NCI-H1436 (cell line): ENCODE results near the gene AHSG.
"Not testable (repeated sequence)": the region's sequence is repeated elsewhere in the genome, so short reads cannot be mapped to it uniquely, and the experiment has no call there.

Source experiments
- DNase-seq: peaks from one replicate; lab custom pipeline; 2025; lab: John Stamatoyannopoulos, UW

The AHSG gene

DNA sequence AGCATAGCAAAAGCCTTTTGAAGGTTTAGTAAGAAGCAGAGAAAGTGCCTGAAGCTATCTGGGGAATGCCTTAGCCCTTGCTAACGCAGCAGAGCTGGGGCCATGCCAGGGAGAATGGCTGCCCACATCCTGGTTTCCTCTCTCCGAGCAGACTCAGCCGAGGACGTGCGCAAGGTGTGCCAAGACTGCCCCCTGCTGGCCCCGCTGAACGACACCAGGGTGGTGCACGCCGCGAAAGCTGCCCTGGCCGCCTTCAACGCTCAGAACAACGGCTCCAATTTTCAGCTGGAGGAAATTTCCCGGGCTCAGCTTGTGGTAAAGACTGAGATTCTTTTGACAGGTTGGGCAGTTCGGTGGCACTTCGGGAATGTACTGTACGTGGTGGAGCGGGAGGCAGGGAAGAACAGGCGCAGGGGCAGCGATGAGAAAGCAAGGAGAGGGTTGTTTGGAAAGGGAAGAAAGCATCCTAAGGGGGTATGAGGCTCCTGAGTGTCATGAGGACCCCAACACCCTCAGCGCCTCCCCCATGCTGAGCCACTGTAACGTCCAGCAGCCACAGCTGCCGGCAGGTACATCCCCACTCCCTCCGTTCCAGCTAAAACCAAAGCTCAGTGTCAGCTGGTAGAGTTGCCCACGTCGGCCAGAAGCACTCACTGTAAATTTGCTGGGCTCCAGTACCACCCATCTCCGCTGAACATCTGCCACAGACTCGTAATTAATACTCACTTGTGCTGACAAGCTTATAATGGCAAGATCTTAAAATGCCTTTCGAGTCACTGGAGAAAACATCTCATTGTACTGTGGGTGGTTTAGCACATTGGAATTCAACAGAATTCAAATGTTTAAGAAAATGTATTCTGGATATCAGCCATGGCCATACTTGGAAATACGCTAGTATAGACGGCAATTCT, 4.4 kb downstream of the AHSG start:
- DNase-seq, result peak; percentile 93

DNA sequence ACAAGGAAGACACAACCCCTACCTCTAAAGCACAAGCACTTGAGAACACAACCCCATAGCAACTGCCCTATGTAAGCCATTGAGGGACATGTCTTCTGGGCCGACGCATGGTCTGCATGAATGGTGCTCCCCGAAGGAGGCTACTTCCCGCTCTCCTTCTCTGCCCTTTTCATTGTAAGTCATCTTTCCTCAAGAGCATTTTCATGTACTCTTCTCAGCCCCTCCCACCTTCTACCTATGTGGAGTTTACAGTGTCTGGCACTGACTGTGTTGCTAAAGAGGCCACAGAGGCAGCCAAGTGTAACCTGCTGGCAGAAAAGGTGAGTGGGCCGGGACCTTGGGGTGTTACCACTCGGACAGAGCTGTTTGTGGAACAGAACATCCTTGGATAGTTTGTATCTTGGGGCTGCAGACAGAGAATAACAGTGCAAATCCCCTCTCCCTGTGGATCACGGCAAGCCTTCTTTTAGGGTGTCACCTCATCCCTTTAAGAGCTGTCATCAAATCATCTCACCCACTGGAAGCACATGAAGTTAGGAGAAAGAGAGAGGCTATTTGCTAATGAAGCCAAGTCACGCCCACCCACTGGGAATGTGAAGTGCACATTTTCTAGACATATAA, 5.6 kb downstream of the AHSG start:
- DNase-seq, result no peak

DNA sequence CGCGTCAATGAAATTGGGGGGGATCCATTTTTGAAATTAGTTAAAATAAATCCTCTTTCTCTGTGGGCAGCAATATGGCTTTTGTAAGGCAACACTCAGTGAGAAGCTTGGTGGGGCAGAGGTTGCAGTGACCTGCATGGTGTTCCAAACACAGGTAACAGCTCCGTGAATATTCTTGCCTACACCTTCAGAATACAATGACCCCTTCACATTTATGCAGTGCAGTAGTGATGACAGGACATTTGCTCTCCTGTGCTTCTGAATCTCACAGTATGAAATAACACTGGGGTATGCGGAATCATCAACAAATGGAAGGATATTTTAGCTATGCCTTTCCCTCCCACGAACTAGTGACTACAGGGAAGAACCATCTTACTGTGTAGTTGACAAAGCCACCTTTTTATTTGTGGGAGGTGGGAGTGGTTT, 6.9 kb downstream of the AHSG start:
- no peak for DNase-seq

DNA sequence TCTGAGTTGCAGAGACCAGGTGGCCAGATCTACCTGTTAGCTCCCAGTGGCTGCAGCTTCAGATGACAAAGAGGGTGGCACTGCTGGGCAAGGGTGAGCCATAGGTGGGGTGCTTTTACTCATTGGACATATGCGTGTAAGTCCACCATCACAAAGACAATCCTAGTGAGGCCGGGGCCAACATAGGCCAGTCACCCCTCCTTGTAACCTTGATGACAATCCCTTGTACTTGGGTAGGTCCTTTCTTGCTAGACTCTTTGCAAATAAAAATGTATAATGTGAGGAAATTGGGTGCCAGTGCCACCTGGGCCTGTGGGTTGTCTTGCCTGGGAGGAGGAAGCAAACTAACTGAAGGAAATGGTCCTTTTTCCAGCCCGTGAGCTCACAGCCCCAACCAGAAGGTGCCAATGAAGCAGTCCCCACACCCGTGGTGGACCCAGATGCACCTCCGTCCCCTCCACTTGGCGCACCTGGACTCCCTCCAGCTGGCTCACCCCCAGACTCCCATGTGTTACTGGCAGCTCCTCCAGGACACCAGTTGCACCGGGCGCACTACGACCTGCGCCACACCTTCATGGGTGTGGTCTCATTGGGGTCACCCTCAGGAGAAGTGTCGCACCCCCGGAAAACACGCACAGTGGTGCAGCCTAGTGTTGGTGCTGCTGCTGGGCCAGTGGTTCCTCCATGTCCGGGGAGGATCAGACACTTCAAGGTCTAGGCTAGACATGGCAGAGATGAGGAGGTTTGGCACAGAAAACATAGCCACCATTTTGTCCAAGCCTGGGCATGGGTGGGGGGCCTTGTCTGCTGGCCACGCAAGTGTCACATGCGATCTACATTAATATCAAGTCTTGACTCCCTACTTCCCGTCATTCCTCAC, 7.6 kb downstream of the AHSG start:
- no peak for DNase-seq

DNA sequence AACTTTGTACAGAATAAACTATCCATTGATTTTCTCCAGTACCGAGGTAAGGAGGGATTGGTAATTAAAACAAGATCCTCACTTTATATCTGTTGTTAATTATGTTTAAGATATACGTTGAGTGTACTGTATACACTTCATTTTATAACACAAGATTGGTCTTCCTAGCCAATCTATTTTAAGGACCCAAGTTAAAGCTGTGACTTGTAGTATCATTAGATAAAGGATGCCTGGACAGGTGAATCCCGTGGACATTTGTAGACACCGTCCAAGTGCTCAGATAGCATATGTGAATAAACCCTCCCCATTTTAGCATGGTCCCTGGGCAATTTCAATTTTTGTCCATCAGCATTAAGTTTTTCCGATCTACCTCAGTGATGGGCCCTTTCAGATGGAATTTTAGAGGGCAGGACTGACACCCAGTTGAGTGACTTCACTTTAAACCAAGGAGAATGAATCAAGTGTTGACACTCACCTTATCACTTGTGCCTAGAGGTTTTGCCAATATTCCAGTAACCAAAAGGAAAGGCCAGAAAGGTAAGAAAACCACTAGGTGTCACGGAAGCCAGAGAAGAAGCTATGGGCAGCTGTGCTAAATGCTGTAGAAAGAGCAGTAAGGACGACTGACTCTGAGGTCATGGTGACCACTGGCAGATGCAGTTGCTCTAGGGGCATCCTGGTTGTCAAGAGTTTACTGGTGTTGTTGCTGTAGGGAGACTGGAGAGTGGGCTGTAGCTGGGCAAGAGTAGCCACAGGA, 9.2 kb downstream of the AHSG start:
- no peak for DNase-seq

DNA sequence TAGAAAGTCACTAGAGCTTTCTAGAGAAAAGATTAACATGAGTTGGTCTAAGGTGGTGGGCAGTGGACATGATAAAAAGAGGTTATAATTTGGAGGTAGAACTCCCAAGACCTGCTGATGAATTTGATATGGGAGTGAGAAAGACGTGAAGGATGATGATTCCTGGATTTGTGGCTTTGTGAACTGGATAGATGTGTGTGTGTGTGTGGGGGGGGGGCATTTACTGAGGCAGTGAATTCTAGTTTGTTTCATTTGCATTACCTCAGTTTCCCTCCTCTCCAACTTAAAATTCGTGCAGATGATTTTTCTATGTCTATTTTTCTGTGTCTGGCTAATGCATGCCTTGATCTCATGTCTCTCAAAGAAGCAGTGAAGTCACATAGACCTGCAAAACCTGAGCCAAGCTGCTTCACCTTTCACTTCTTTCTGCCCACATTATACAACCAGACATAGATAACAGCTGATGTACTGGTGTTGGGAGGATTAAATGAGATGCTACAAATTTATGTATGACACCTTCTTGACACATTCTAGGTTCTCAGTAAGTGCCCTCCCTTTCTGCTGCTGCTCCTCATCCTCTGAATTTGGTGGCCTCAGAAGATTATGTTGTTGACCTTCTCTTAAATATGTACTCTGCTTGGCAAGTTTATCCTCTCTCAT, 9.9 kb downstream of the AHSG start:
- no peak for DNase-seq

DNA sequence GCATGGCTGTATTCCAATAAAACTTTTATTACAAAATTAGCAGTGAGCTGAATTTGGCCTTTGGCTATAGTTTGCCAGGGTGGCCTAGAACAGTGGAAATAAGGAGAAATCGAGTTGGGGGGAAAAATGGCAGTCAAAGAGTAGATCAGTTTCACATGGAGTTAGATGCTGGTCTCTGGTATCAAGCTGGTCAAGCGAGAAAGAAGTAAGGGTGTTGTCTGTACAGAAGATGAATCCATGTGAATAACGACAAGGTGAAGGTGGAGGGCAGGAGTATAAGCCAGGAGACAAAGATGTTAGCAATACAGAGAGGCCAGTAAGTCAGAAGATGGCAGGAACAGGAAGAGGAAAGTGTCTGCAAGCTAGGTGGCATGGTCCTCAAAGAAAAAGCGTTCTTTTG, 11.7 kb downstream of the AHSG start:
- DNase-seq, result no peak

DNA sequence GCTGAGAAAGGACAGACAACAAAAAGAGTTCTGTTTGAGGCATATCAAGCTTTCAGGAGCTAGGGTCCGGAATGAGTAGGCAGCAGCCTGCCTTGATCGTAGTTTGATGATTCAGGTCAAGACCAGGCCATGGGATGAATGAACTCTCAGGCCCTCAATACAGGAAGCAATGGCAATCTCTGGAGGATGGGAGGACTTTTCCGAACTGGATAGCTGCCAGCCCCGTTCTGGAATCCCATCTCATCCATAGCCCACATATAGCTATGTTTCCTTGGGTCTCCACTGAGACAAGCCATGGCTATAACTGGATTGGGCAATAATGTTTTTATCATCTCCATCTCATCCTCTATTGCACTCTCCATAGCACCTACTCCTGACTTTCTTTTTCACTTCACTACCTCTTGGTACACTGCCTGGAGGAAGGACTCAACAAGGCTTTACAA, 12.8 kb downstream of the AHSG start:
- no peak for DNase-seq

DNA sequence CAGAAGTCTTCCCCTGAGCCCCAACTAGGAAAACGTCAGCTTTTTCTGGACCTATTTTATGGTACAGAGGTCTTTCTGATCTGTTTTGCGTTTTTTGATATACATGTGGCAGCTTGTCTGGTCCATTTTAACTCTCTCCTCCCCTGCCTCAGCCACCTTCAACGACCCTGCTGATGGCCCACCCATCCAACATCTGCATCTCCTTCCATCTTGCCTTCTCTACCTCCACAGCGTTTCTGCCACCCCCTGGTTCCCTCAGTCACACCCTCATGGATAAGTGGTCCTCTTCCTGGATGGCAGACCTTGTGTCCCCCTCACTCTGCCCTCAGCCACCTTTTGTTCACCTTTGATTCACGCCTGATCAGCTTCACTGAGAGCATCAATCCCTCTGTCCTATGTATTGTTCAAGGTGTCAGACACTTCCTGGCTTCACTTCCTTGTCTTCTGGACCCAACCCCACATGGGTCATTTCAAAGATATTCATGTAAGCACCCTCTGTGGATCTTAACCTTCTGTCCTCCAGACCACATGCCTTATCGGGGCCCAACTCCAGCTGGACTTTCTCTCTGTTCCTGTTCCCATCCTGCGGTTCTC, 13.5 kb downstream of the AHSG start:
- no peak for DNase-seq

DNA sequence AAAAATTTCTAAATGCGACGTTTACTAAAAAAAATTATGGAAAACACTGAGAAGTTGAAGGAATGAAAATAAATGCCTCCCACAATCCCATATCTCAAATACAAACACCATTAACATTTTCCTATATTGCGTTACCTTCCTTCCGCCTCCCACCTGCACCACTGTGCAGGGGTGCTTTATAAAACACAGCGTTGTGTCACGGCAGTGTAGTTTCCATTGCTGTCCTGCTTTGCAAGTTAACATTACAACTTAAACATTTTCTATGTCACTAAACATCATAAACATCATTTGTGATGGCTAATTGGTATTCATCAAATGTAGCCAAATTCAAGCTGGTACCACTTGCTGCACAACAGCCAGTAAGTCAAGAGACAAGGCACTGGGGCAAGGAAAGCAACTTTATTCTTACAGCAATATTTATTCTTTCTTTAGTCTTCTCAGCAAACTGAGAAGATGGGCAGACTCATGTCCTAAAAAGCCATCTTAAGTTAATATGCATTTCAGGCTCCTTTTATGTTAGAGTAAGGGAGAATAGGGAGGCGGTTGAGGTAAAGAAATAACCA, 15.1 kb downstream of the AHSG start:
- no peak for DNase-seq

DNA sequence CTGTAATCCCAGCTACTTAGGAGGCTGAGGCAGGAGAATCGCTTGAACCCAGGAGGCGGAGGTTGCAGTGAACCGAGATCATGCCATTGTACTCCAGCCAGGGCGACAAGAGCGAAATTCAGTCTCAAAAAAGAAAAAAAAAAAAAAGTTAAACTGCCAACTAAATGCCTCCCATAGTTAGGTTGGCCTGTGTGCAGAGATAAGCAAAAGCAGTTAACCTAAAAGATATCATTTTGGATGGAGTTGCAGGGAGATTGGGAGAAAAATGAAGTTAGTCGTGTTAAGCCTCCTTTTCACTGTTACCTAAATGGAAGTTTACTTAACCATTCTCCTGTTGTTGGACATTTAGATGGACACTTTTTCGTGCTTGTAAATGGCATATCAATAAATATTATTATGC, 15.9 kb downstream of the AHSG start:
- DNase-seq, result no peak

DNA sequence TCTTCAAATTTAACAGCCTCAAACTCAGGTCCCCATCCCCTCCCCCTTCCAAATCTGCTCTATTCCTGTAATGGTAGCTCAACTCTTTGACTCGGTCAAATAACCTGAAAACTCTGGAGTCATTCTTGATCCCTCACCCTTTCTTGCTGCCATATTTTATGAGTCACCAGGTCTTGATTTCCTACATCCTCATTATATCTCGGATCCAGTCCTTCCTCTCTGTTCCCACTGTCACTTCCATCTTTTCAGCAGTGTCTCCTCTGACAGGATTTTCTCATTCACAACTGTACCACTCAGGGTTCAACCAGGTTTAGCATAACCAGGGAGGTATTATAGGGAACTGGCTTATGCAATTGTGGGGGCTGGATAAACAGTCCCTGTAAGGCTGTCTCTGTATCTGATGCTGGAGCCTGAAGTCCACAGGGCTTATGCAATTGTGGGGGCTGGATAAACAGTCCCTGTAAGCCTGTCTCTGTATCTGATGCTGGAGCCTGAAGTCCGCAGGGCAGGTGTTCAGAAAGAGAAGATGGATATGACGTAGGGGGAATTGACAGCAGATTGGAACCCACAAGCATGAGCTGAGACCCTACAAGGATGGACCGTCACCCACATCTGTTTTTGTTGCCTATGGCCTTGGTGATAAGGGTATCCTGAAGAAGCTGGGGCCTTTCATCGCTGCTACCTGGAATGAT, 18.2 kb downstream of the AHSG start:
- no peak for DNase-seq

DNA sequence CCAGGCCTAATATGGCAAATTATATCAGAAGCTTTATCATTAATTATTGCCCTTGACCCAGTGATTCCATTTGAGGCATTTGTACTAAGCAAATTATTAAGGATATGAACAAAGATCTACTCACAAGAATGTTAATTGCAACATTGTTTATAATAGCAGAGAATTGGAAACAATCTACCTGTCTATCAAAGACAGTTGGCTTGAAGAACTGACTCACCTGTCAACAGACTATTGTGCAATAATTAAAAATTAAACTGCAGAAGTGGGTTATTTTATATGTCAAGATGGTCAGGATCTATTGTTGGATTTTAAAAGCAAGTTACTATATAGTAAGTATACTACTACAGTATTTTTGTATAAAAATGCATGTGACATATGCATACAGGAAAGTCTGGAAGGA, 20.6 kb downstream of the AHSG start:
- no peak for DNase-seq

DNA sequence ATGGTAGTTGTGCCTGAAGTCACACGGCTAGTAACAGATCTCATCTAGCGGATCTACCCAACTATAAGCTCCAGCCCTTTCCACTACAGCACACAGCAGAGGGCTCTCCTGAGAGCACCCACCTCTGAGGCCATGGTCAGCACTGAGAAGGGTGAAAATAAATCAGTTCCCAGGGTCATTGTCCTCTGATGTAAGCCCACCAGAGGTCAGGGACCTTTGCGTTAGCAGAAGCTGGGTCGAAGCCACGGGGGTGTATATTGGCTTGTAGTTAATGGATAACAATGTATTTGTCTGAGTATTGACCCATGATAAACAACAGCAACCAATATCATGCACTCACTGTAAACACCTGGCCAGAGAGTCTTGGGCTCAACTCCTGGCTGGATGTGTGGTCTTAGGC, 21.3 kb downstream of the AHSG start:
- not testable (repeated sequence) for DNase-seq

DNA sequence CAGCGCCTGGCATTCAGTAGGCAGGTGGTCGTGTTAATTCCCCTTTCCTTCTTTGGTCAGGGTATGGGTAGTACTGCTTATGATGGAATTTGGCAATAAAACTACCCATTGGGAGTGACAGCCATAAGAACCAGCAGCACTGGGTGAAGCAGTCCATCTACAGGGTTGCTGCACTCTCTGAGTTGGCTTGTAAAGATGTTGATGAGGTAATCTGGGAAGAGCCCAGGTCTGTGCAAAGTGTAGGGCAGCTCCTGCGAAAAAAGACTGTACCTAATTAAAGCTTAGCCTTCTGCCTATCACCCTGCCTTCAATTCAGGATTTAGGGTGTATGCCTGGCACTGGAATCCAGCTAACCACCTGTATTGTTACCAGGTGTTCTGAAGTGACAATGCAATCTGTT, 22.7 kb downstream of the AHSG start:
- no peak for DNase-seq

DNA sequence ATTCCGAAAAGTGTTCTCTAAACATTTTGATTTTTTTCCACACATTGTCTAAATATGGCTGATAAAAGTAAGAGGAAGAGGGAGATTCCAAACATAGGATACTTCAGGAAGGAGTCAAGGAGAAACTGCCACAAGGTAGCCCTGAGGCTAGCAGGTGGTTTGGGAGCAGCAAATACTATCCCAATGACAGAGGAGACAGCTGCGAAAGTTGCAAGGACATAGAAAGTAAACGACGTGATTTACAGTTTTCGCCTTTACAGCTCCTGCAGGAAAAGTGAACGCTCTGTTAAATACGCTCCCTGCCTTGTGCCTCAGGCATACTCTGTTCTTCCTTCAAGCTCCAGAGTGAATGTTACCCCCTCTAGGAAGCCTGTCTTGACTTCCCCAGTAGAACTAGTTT, 23.7 kb downstream of the AHSG start:
- DNase-seq, result no peak

DNA sequence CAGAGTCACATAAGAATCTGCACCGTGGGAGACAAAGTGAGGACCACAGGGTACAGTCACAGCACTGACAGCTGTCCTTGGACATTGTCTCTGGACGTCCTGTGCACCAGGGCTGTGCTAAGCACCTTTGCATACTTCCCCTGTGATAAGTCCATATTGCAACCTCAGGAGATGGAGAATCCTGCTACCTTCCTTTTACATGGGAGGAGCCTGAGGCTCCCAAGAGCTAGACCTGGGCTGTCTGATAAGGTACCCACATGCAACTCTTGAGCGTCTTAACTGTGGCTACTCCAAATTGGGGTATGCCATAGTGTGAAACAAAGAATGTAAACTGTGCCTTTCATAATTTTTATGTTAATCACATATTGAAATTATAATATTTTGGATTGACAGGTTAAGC, 24.8 kb downstream of the AHSG start:
- no peak for DNase-seq

DNA sequence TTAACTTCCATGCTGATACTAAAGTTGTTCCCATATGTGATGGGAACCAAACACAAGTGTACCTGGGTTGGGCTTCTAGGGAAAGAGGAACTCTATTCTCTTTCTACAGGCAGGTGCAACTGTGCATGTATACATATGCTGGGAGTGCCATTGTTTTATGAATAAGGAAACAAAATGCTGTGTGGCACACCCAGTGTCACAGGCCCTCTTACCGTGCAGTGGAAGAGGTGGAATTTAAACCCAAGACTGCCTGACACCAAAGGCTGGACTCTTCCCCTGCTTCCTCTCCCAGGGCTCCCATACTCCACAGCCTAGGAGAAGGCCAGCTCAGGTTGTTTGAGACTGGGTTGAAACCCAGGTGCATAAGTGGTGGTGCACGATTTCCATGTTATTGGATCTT, 25.4 kb downstream of the AHSG start:
- DNase-seq, result no peak

DNA sequence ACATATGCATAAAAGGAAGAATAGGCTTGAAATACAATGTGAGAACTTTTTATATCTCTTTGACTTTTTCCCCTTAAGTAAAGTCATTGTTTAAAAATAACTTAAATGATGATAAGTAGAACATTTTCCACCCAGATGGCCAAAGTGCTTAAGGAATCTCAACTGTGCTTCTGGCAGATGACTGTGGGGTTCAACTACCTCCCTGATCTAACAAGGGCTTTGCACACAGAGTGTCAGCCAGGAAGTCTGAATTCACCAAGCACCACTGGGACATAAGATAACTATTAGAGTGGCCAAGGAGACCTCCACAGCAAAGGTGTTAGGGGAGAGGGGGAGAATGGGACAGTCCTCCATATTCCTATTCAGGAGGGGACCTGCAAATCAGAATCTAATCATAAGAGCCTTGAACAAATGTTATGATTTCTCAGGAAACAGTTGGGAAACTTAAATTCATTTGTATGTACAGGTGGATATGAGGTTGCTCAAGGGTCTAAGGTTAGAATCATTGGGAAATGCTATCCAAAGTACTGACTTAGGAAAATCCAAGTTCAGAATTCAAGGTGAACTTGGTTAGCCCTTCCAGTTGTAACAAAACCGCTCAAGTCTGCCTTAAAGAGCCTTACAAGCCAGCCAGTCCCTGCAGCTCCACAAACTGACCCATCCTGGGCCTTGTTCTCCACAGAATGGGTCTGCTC, 27.1 kb downstream of the AHSG start, which contains the start of gene FETUB:
Gene FETUB, plus strand, starts transcription at position 622 of the 695 bp plus-strand sequence. Its CDS starts 62 bp downstream, at position 684.
- DNase-seq, result no peak
